Chondrocyte (in vitro differentiated cells): ENCODE results near the gene SPRYD4. TPM values are rescaled to one million over a fixed set of nuclear protein-coding genes. Genes with fewer than 3 reads are reported as not detected.

ENCODE experiments used
- DNase-seq: peaks from one replicate; pipeline ENCODE4 v3.0.0; 2021; ENCODE audit warnings: mixed read lengths, low spot score
- H3K27ac Mint-ChIP-seq: one replicate; pipeline ENCODE4 v1.8.0; 2021; ENCODE audit warnings: mild to moderate bottlenecking, moderate library complexity, mixed read lengths; ENCODE audit not compliant: unreplicated experiment
- H3K27me3 Mint-ChIP-seq: 2 replicates; pipeline ENCODE4 v1.8.0; 2021; ENCODE audit warnings: low read depth, mixed read lengths
- H3K36me3 Mint-ChIP-seq: 2 replicates; pipeline ENCODE4 v1.8.0; 2021; ENCODE audit warnings: low read depth, mixed read lengths
- H3K4me1 Mint-ChIP-seq: 2 replicates; pipeline ENCODE4 v1.8.0; 2021; ENCODE audit warnings: low read depth, mild to moderate bottlenecking, mixed read lengths
- H3K4me3 Mint-ChIP-seq: one replicate; pipeline ENCODE4 v1.8.0; 2021; ENCODE audit warnings: mild to moderate bottlenecking, moderate library complexity, mixed read lengths; ENCODE audit not compliant: unreplicated experiment
- H3K9me3 Mint-ChIP-seq: 2 replicates; pipeline ENCODE4 v1.8.0; 2021; ENCODE audit warnings: low read depth, mixed read lengths
- CTCF ChIP-seq: fragments of 200-600 bp; sonication (generic); IDR thresholded peaks from 2 replicates; pipeline ENCODE4 v1.5.0; 2021; ENCODE audit warnings: antibody characterized with exemption, mild to moderate bottlenecking, moderate library complexity
- long read RNA-seq: library from polyadenylated mRNA; stranded (forward); transcript quantifications from one replicate; pipeline ENCODE4 v2.0.0, GENCODE V29; 2021
- total RNA-seq: library from RNA; stranded (reverse); gene quantifications from 3 replicates; pipeline ENCODE4 v1.2.1, GENCODE V29; 2021

Gene SPRYD4
- 1.5 to 2.7 TPM (median 1.6 TPM) in 3 replicates for total RNA-seq
- long read RNA-seq, full-length matches to known transcripts: 15 of 15 reads
- long read RNA-seq, partial matches to known transcripts: 0 of 15 reads
- long read RNA-seq, other reads (novel, unspliced or antisense): 0 of 15 reads

GRCh38 chr12:56468216-56469006 lies at the start of gene SPRYD4:
Gene SPRYD4 (plus strand): TSS chr12:56468578. CDS start chr12:56468592, 14 bp downstream.
- Mint-ChIP-seq H3K9me3 (no peaks in the 10 kb centered on the region), H3K4me1 (peaks cover 21% of the 10 kb centered on the region), H3K36me3 (no peaks in the 10 kb centered on the region), H3K27ac (peak within 1 kb of the TSS; percentile 96), H3K27me3 (no peaks in the 10 kb centered on the region), H3K4me3 (peak within 1 kb of the TSS; percentile 97)
- peak; percentile 96 for DNase-seq
- TF ChIP-seq CTCF: peak; percentile 74

- TF ChIP-seq CTCF: no peak
- H3K4me3 Mint-ChIP-seq: no peak overlapping the region
- no peak overlapping the region for H3K27ac Mint-ChIP-seq
- no peaks in the 10 kb centered on the region for H3K9me3 Mint-ChIP-seq
- H3K27me3 Mint-ChIP-seq: no peaks in the 10 kb centered on the region
- peaks cover 18% of the 10 kb centered on the region for H3K36me3 Mint-ChIP-seq
- no peak for DNase-seq
- no peaks in the 10 kb centered on the region for H3K4me1 Mint-ChIP-seq
These were observed 48.0 kb upstream of the SPRYD4 start for GRCh38 chr12:56420411-56420810.

- H3K4me1 Mint-ChIP-seq: no peaks in the 10 kb centered on the region
- no peaks in the 10 kb centered on the region for H3K27me3 Mint-ChIP-seq
- H3K9me3 Mint-ChIP-seq: no peaks in the 10 kb centered on the region
- TF ChIP-seq CTCF: no peak
- H3K4me3 Mint-ChIP-seq: no peak overlapping the region
- peaks cover 24% of the 10 kb centered on the region for H3K36me3 Mint-ChIP-seq
- DNase-seq: no peak
- no peak overlapping the region for H3K27ac Mint-ChIP-seq
These were observed 43.2 kb upstream of the SPRYD4 start for GRCh38 chr12:56425193-56425592.

- H3K27ac Mint-ChIP-seq: no peak overlapping the region
These were observed 42.4 kb upstream of the SPRYD4 start for GRCh38 chr12:56425940-56426438.

More at GRCh38 chr12:56425940-56426438, 42.4 kb upstream of the SPRYD4 start:
- H3K36me3 Mint-ChIP-seq: peaks cover 18% of the 10 kb centered on the region
- no peak overlapping the region for H3K4me3 Mint-ChIP-seq
- DNase-seq: no peak
- TF ChIP-seq CTCF: no peak
- no peaks in the 10 kb centered on the region for H3K27me3 Mint-ChIP-seq
- no peaks in the 10 kb centered on the region for H3K4me1 Mint-ChIP-seq
- H3K9me3 Mint-ChIP-seq: no peaks in the 10 kb centered on the region
